ENCODE data around the gene LAG3.

LAG3 gene

DNA sequence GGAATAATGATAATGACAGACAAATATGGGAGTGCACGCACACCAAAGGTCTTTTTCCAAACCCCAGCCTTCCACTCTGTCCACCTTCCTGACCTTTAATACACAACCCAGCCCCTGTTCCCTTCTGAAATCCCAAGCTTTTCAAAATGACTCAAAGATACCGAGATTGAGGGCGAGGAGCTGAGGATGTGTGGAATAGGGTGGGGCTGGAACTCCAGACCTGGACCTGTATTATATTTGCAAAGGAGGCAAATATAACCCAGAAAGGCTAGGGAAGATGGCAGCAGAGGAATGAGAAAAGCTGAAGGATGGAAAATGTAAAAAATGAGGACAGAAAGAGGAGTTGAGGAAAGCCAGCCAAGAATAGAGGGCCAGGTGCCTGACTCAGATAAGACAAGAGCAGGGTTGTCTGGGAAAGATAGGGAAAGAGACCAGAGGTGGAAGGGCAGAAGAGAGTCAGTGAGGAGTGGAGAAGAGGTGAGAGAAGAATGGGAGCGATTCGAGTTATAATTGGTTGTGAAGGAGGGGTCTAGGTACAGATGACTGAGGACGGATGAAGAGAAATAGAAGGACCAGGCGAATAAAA, 7.2 kb upstream of the LAG3 start:
- Histone ChIP-seq H3K27ac (no peak overlapping the region), H3K27me3 (peaks cover 89% of the 10 kb centered on the region), H3K9ac (no peak overlapping the region), H4K20me1 (peaks cover 42% of the 10 kb centered on the region), H3K9me3 (no peaks in the 10 kb centered on the region), H3K4me2 (no peak overlapping the region), H3K4me3 (peak overlapping the region; percentile 71), H3K36me3 (no peaks in the 10 kb centered on the region), H3K4me1 (peaks cover 35% of the 10 kb centered on the region)
- TF ChIP-seq Cebpa-rat (IDR thresholded peaks at IDR 0.05) = no peak

DNA sequence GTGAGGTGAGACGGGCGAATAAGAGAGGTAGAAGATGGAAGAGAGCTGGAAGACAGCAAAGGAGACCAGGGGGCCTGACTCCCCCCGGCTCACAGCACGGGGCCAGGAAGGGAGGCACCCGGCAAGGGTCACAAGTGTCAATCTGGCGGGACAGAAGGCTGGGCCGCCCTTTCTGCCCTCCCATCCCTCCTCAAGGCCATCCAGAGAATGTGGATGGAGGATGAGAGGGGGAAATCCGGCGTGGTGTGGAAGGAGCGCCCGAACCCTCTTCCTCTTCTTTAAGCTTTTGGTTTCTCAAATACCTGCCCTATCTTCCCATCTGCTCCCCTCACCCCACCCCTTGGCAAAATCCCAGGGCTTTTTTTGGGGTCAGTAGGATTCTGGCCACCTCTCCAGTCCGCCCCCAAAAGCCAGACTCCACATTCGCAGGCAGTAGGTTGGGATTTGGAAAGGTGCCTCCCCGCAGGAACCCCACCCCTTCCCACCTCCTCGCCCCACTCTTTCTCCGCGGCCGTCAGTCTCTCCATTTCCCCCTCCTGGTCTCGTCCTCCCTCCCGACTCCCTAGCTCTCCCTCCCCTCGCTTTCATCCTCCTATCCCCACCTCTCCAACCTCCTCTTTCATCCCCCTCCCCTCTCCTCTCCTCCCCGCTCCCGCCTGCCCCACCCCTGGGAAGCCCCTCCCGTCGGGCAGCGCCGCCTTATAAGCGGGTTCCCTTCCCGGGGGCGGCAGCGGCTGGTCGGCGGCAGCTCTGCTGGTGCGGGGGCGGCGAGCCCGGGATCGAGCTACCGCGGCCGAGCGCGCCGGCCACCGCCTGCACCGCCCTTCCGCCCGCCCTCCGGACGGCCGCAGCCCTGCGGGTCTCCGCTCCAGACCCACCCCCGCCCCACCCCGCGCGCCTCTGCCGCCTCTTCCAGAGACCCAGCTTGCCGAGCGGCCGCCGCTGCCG, 6.4 kb upstream of the LAG3 start, which contains the start of gene PTMS:
Gene PTMS (plus strand): TSS at position 730 of the 948 bp plus-strand sequence. CDS start 343 bp downstream, outside the sequence.
- H3K27ac ChIP-seq = no peak within 1 kb of the TSS
- H3K9me3 ChIP-seq = no peaks in the 10 kb centered on the region
- no peak for TF ChIP-seq Cebpa-rat (IDR thresholded peaks at IDR 0.05)
- H3K4me1 ChIP-seq = peaks cover 35% of the 10 kb centered on the region
- H3K9ac ChIP-seq = peak within 1 kb of the TSS; percentile 45; the same call in 1 of the 2 replicates
- H3K36me3 ChIP-seq = no peaks in the 10 kb centered on the region
- H4K20me1 ChIP-seq = peaks cover 47% of the 10 kb centered on the region
- peak within 1 kb of the TSS; percentile 71 for H3K4me3 ChIP-seq
- H3K4me2 ChIP-seq = peak within 1 kb of the TSS; percentile 95
- H3K27me3 ChIP-seq = peaks cover 96% of the 10 kb centered on the region

DNA sequence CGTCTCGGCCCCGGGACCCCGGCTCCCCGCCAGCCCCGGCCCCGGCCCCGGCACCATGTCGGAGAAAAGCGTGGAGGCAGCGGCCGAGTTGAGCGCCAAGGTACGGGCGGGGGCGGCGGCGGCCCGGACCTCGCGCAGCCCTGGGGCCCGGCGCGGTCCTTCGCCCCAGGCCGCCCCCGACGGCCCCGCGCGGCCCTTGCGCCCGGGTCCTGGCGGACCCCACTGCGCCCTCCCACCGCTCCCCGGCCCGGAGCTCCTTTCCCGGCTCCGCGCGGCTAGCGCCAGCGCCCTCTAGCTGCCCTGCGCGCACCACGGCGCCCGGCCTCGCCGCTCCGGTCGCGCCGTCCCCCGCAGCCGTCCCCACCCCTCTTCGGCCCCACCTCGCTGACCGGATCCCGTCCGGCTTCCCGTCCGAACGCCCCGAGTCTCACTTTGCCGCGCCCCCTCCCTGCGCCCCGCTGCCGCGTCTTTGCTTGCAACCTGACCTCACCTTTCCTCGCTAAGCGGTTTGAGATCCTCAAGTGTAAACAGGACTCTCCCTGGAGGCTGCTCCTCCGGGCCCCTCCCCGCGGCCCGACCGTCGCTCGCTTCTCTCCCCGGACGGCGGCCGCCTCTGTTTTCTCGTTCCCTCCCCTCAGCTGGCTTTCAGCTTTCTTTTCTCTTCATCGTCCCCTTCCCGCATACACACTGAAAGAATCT, 5.5 kb upstream of the LAG3 start:
- Histone ChIP-seq H3K27ac (no peak overlapping the region), H3K4me2 (peak overlapping the region; percentile 95), H4K20me1 (peaks cover 56% of the 10 kb centered on the region), H3K9ac (peak overlapping the region; percentile 45; the same call in 1 of the 2 replicates), H3K27me3 (peaks cover 100% of the 10 kb centered on the region), H3K4me3 (peak overlapping the region; percentile 71), H3K4me1 (peaks cover 35% of the 10 kb centered on the region), H3K36me3 (no peaks in the 10 kb centered on the region), H3K9me3 (no peaks in the 10 kb centered on the region)
- TF ChIP-seq Cebpa-rat (IDR thresholded peaks at IDR 0.05) = no peak

DNA sequence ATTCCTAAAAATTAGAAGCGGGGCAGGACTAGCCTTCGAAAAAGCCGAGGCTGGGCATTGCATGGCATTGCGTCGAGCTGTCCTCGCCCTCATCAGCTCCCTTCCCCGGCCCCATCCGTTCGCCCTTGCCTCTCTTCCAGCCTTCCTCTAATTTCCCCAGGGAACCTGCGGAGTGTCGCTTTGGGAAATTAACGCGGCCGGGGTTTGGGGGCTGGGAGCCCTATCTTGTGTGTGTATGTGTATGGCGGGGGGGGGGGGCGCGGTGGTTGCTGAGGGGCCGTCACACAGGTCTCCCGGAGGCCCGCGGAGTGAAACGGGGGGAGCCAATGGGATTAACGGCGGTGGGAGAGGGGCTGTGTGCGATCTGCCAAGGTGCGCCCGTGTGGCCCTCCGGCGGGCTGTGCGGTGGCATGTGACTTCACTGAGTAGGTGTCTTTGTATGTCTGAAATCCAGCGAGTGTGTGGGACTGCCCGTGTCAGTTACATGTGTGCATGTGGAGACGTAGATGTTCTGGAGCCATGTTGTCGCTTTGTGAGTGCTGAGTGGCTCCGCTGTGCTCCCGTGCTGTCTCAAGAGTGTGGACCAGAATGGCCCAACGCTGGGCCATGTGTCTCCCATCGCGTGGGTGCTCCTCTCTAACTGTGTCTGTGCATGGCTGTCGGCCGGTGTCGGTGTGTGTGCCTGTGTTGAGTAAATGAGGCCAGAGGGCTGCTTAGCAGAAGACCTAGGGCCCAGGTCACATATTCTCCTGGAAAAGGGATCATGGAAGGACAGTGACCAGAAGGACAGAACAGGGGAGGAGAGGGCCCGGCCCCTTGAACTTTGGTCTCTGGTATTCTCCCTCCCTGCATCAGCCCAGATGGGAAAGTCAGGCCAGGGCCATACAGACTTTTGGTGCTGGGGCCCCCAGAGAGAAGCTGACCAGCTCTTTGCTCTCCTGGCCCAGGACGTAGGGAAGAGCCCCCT, 4.7 kb upstream of the LAG3 start:
- TF ChIP-seq Cebpa-rat (IDR thresholded peaks at IDR 0.05) = no peak
- Histone ChIP-seq H3K4me3 (peak overlapping the region; percentile 71), H3K27me3 (peaks cover 100% of the 10 kb centered on the region), H4K20me1 (peaks cover 58% of the 10 kb centered on the region), H3K27ac (no peak overlapping the region), H3K9ac (0 out of 2 replicates have a peak overlapping the region, but pooled peaks have one; percentile 45), H3K36me3 (no peaks in the 10 kb centered on the region), H3K4me2 (peak overlapping the region; percentile 95), H3K9me3 (no peaks in the 10 kb centered on the region), H3K4me1 (peaks cover 39% of the 10 kb centered on the region)

DNA sequence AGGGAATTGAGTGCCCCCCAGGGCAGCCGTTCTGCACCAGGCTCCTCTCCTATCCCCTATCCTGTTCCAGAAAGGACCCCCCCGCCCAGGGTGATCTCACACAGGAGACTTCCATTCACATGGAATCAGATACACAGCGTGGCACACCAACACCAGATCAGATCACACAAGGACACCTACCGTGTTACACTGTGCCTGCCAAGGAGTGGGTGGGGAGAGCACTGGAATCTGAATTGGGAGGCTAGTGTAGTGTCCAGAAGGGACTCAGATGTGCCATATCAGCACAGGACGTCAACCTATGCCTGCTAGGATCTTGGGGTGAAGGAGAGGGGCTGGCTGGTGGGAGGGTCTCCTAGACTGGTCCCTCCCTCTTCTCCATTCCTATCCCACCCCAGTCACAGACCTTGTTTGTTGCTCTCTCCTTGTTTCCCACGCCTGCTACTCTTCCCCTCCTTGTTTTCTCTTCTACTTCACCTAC, 3.8 kb upstream of the LAG3 start:
- Histone ChIP-seq H3K27me3 (peaks cover 100% of the 10 kb centered on the region), H3K27ac (no peak overlapping the region), H3K9me3 (no peaks in the 10 kb centered on the region), H3K4me2 (no peak overlapping the region), H3K4me3 (no peak overlapping the region), H3K9ac (no peak overlapping the region), H4K20me1 (peaks cover 63% of the 10 kb centered on the region), H3K4me1 (peaks cover 45% of the 10 kb centered on the region), H3K36me3 (no peaks in the 10 kb centered on the region)
- no peak for TF ChIP-seq Cebpa-rat (IDR thresholded peaks at IDR 0.05)

DNA sequence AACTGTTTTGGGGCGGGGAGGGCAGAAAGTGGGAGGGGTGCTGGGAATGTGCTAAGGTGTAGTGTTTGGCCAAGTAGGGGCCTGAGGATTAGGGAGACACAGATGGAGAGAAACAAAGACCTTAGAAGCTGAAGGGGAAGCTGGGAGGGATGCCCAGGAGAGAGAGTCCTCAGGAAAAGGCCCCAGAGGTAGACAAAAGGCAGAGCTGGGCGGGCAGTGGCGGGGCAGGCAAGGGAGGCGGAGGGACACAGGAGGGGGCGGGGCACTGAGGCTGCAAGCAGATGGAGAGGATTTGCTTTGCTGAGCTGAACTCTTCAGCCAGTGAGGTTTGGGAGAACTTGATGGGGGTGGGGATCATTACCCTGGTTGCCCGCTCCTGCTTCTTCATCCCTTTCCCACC, 3.3 kb upstream of the LAG3 start:
- no peak for TF ChIP-seq Cebpa-rat (IDR thresholded peaks at IDR 0.05)
- Histone ChIP-seq H3K36me3 (no peaks in the 10 kb centered on the region), H3K4me1 (peaks cover 43% of the 10 kb centered on the region), H3K27ac (no peak overlapping the region), H3K9me3 (no peaks in the 10 kb centered on the region), H3K9ac (no peak overlapping the region), H4K20me1 (peaks cover 64% of the 10 kb centered on the region), H3K4me2 (no peak overlapping the region), H3K4me3 (no peak overlapping the region), H3K27me3 (peaks cover 100% of the 10 kb centered on the region)

DNA sequence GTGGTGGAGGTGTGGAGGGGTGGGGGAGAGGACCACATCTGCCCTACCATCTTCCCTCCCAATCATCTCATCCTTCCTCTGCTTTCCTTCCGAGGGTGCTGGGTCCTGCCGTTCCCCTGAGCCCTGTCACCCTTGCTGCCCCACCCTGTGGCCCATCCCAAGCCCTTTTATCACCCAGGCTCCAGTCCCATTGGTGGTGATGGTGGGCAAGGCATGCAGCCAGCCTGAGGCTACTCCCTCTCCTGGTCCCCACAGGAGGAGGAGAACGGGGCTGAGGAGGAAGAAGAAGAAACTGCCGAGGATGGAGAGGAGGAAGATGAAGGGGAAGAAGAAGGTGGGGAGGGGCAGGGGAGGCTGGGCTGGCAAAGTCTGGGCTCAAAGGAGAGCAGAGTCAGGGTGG, 2.7 kb upstream of the LAG3 start:
- TF ChIP-seq Cebpa-rat (IDR thresholded peaks at IDR 0.05) = no peak
- peaks cover 100% of the 10 kb centered on the region for H3K27me3 ChIP-seq
- no peak overlapping the region for H3K27ac ChIP-seq
- H3K9ac ChIP-seq = no peak overlapping the region
- H3K4me2 ChIP-seq = no peak overlapping the region
- H3K36me3 ChIP-seq = no peaks in the 10 kb centered on the region
- H3K4me1 ChIP-seq = peaks cover 36% of the 10 kb centered on the region
- no peak overlapping the region for H3K4me3 ChIP-seq
- H3K9me3 ChIP-seq = no peaks in the 10 kb centered on the region
- H4K20me1 ChIP-seq = peaks cover 71% of the 10 kb centered on the region

DNA sequence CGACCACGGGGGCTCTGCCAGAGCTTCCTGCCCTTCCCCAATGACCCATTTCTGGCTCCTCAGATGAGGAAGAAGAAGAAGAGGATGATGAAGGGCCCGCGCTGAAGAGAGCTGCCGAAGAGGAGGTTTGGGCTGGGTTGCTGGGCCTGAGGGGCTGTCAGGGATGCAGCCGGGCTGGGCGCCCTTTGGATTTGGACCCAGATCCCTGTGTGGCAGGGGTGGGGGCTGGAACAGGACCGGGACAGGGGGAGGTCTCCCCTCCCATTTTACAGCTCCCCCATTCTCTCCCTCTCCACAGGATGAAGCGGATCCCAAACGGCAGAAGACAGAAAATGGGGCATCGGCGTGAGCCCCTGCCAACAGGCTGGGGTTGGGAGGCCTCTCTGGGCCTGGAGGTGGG, 2.2 kb upstream of the LAG3 start:
- H3K27ac ChIP-seq = no peak overlapping the region
- no peaks in the 10 kb centered on the region for H3K36me3 ChIP-seq
- peaks cover 100% of the 10 kb centered on the region for H3K27me3 ChIP-seq
- H3K9me3 ChIP-seq = no peaks in the 10 kb centered on the region
- H3K4me2 ChIP-seq = no peak overlapping the region
- no peak overlapping the region for H3K4me3 ChIP-seq
- H3K9ac ChIP-seq = no peak overlapping the region
- H3K4me1 ChIP-seq = peaks cover 36% of the 10 kb centered on the region
- H4K20me1 ChIP-seq = peaks cover 73% of the 10 kb centered on the region
- TF ChIP-seq Cebpa-rat (IDR thresholded peaks at IDR 0.05) = no peak

DNA sequence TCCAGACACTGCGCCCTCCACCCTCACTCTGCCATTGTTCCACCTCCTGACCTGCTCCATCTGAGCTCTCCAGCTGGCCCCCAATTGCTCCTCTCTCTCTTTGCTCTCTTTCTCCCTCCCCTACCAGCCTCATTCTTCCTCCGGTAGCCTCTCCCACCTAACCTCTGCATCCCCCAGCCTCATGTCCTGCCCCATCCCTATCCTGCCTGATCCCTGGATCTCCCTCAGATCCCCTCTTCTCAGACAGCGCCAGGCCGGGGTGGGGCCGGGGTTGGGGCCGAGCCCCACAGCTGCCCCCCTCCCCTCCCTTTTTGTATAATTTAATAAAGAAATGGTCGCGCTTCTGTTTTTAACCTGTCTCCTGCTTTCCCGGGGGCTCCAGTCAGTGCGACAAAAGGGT, 1.7 kb upstream of the LAG3 start:
- Histone ChIP-seq H4K20me1 (peaks cover 67% of the 10 kb centered on the region), H3K27ac (no peak overlapping the region), H3K4me3 (no peak overlapping the region), H3K9me3 (no peaks in the 10 kb centered on the region), H3K4me2 (no peak overlapping the region), H3K4me1 (peaks cover 33% of the 10 kb centered on the region), H3K9ac (no peak overlapping the region), H3K27me3 (peaks cover 100% of the 10 kb centered on the region), H3K36me3 (no peaks in the 10 kb centered on the region)
- TF ChIP-seq Cebpa-rat (IDR thresholded peaks at IDR 0.05) = no peak

Measured in BLaER1 (cell line).